HCT116 (cell line): ENCODE measurements around the gene ELP5.

Source experiments
- CTCF ChIP-seq, 3 experiments: fragments of 200-600 bp in 1 of 3; sonication (generic) in 1 of 3; IDR thresholded peaks in 2 of 3; conservative IDR thresholded peaks in 1 of 3; 2 replicates each; pipeline ENCODE4 v1.5.1; 2012 to 2017; ENCODE audit warnings: low read depth in 2 of 3, low read length in 2 of 3, antibody characterized with exemption in 1 of 3, borderline replicate concordance in 1 of 3, control low read depth in 1 of 3, mild to moderate bottlenecking in 1 of 3, mixed read lengths in 1 of 3, mixed run types in 1 of 3, moderate library complexity in 1 of 3; ENCODE audit not compliant: insufficient read depth in 1 of 3
- EZH2phosphoT487 ChIP-seq: fragments of 200-600 bp; IDR thresholded peaks from 2 replicates; pipeline ENCODE4 v1.6.1; 2018; ENCODE audit warnings: antibody characterized with exemption, borderline replicate concordance
- POLR2AphosphoS5 ChIP-seq: IDR thresholded peaks from 2 replicates; pipeline ENCODE4 v1.6.1; 2011; ENCODE audit warnings: mild to moderate bottlenecking, low read depth, low read length, moderate library complexity

- TF ChIP-seq EZH2phosphoT487 = no peak
- no peak for TF ChIP-seq CTCF (IDR thresholded peaks at IDR 0.05 in 2 of 3, conservative IDR thresholded peaks at IDR 0.05 in 1 of 3; ENCODE audit: borderline replicate concordance in 1 of 3, insufficient read depth in 1 of 3, low read depth in 2 of 3, low read length in 2 of 3)
- peak; percentile 77 for TF ChIP-seq POLR2AphosphoS5
Observed at GRCh38 chr17:7306911-7307685, 55.1 kb downstream of the ELP5 start, which contains the start of gene EIF5A.
